H1 (cell line): ENCODE measurements around the gene KLF5. TPM values are rescaled to one million over a fixed set of nuclear protein-coding genes. Genes with fewer than 3 reads are reported as not detected.

Experiments used
- CBX5 ChIP-seq: fragments of 300-800, 300-1000 bp; sonication (generic); IDR thresholded peaks from 2 replicates; pipeline ENCODE4 v1.7.1; 2016; ENCODE audit warnings: antibody characterized with exemption, low read length, low read depth
- CHD1 ChIP-seq: IDR thresholded peaks from 2 replicates; pipeline ENCODE4 v1.6.1; 2012; ENCODE audit warnings: low read depth, low read length, improper control_type of control experiment
- CTCF ChIP-seq, 3 experiments: IDR thresholded peaks; 1 replicate in 2 of 3; 2 replicates in 1 of 3; pipeline versions ENCODE4 v1.5.1 to v1.6.1; 2011; ENCODE audit warnings: low read length in 3 of 3, mild to moderate bottlenecking in 3 of 3, inconsistent platforms in 2 of 3, low read depth in 1 of 3, moderate library complexity in 1 of 3; ENCODE audit not compliant: insufficient read depth in 1 of 3; ENCODE audit errors: control extremely low read depth in 1 of 3
- EZH2 ChIP-seq: fragments of 200-600 bp; sonication (generic); IDR thresholded peaks from 2 replicates; pipeline ENCODE4 v1.7.1; 2012; ENCODE audit warnings: low read depth, mild to moderate bottlenecking, moderate library complexity, low read length, inconsistent platforms; ENCODE audit not compliant: severe bottlenecking
- GABPA ChIP-seq: IDR thresholded peaks from 2 replicates; pipeline ENCODE4 v1.6.1; 2011; ENCODE audit warnings: mild to moderate bottlenecking, low read length, moderate library complexity, borderline replicate concordance; ENCODE audit not compliant: insufficient read depth
- RAD21 ChIP-seq, 2 experiments: IDR thresholded peaks in 1 of 2; conservative IDR thresholded peaks in 1 of 2; 2 replicates each; pipeline ENCODE4 v1.6.1; 2011; ENCODE audit warnings: low read depth in 2 of 2, low read length in 2 of 2, improper control_type of control experiment in 1 of 2, inconsistent platforms in 1 of 2, mild to moderate bottlenecking in 1 of 2, moderate library complexity in 1 of 2
- RNF2 ChIP-seq: fragments of 200-900, 300-1000 bp; sonication (generic); IDR thresholded peaks from 2 replicates; pipeline ENCODE4 v1.7.1; 2016; ENCODE audit warnings: borderline replicate concordance, low read depth, mild to moderate bottlenecking, antibody characterized with exemption, low read length; ENCODE audit not compliant: poor library complexity, severe bottlenecking; ENCODE audit errors: missing control alignments
- SIRT6 ChIP-seq: IDR thresholded peaks from one replicate; pipeline ENCODE4 v1.7.1; 2012; ENCODE audit warnings: low read length, inconsistent platforms
- SP1 ChIP-seq: IDR thresholded peaks from 2 replicates; pipeline ENCODE4 v1.6.1; 2011; ENCODE audit warnings: low read depth, low read length
- SUZ12 ChIP-seq: fragments of 200-600 bp; sonication (generic); IDR thresholded peaks from 2 replicates; pipeline ENCODE4 v1.6.1; 2012; ENCODE audit warnings: mild to moderate bottlenecking, inconsistent platforms, low read length, moderate library complexity, mixed read lengths
- TEAD4 ChIP-seq: IDR thresholded peaks from 2 replicates; pipeline ENCODE4 v1.6.1; 2012; ENCODE audit warnings: low read depth, low read length, inconsistent platforms, mixed read lengths
- polyA plus RNA-seq, 7 experiments: library from polyadenylated mRNA; depleted of rRNA in 3 of 7; stranded (reverse) in 5 of 7; unstranded in 2 of 7; fragments of >200 nt in 5 of 7; fragments of 200-250 nt in 2 of 7; gene quantifications; 1 replicate in 5 of 7; 2 replicates in 1 of 7; 4 replicates in 1 of 7; pipeline versions ENCODE4 v1.2.1 to v1.2.3, GENCODE V29; 2011 to 2013; ENCODE audit warnings: missing spikeins in 2 of 7, mixed read lengths in 2 of 7
- total RNA-seq: library from RNA; stranded (reverse); fragmentation: NEBNext Ultra II Directional; extraction: Animal tissue kit (Norgen Biotek cat#: 25700); gene quantifications from 2 replicates; pipeline ENCODE4 v1.2.1, GENCODE V29; 2021

The KLF5 gene
- total and polyA plus RNA-seq, 2 of the 8 experiments (the other 6 are each of a cell fraction or from before 2014, with no cell fraction given): 1.2 to 2.3 TPM

GRCh38 chr13:73060251-73061160, 1.7 kb downstream of the KLF5 start (continued):
- TF ChIP-seq CTCF (IDR thresholded peaks at IDR 0.05; ENCODE audit: control extremely low read depth in 1 of 3, insufficient read depth in 1 of 3, low read depth in 1 of 3, low read length in 3 of 3): no peak
- peak; percentile 62 for TF ChIP-seq SUZ12
- no peak for TF ChIP-seq CBX5
- no peak for TF ChIP-seq SP1
- TF ChIP-seq GABPA: no peak
- TF ChIP-seq CHD1: no peak
- TF ChIP-seq SIRT6: no peak
- peak; percentile 68 for TF ChIP-seq EZH2
- TF ChIP-seq RNF2: peak; percentile 95
- no peak for TF ChIP-seq RAD21 (IDR thresholded peaks at IDR 0.05 in 1 of 2, conservative IDR thresholded peaks at IDR 0.05 in 1 of 2; ENCODE audit: low read depth in 2 of 2, low read length in 2 of 2)
- no peak for TF ChIP-seq TEAD4
